ENCODE measurements around the gene BDKRB1.

BDKRB1 gene

DNA sequence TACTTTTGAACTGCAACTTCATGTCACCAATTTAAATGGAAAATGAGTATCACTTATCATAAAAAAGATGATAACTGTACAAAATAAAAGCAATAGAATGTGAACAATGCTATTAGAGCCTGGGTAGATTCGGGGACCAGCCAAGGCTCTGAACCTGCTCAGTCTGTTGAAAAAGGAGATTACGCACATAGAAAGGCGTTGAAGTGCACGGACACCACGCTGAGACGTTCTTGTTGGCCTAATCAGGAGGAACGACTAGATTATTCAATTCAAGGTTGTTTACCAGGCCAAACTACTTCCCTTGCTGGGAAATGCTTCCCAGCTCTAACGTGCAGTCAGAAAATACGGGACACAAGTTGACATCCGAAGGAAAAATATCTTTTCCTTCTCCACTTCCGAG, 23.5 kb upstream of the BDKRB1 start:
- TF ChIP-seq GLIS3 (CRISPR knock-in tag; IDR thresholded peaks at IDR 0.05): no peak
- TF ChIP-seq SNAI2 (CRISPR knock-in tag; IDR thresholded peaks at IDR 0.05): no peak
- TF ChIP-seq ZFP3 (CRISPR knock-in tag; IDR thresholded peaks at IDR 0.05): no peak
- no peak for TF ChIP-seq ARNTL (CRISPR knock-in tag; IDR thresholded peaks at IDR 0.05; ENCODE audit: borderline replicate concordance, low read depth)
- TF ChIP-seq ZFP30 (CRISPR knock-in tag; IDR thresholded peaks at IDR 0.05): no peak
- no peak for TF ChIP-seq RARB (CRISPR knock-in tag; IDR thresholded peaks at IDR 0.05)
- TF ChIP-seq ZNF8 (CRISPR knock-in tag; IDR thresholded peaks at IDR 0.05): no peak
- ATAC-seq: no peak

DNA sequence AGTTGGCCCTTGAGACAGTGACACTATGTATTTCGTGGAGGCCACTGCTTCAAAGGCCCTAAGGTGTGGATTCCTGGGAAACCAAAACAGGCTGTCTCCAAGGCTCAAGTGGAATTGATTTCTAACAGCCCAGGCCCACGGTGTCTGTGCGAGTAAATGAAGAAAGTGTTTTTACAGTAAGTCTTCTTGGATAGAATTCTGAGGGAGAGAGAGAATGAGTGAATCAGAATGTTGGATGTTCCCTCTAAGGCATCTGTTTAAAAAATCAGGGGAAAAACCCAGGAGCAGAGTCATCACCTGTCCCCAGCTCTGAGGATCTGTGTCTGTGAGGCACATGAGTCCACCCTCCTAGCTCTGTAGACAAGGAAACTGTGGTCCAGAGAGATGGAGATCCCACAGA, 22.3 kb upstream of the BDKRB1 start:
- no peak for TF ChIP-seq ESRRG (CRISPR knock-in tag; IDR thresholded peaks at IDR 0.05)
- TF ChIP-seq BACH2 (CRISPR knock-in tag; IDR thresholded peaks at IDR 0.05; ENCODE audit: borderline replicate concordance): no peak
- TF ChIP-seq, protein P1, sequence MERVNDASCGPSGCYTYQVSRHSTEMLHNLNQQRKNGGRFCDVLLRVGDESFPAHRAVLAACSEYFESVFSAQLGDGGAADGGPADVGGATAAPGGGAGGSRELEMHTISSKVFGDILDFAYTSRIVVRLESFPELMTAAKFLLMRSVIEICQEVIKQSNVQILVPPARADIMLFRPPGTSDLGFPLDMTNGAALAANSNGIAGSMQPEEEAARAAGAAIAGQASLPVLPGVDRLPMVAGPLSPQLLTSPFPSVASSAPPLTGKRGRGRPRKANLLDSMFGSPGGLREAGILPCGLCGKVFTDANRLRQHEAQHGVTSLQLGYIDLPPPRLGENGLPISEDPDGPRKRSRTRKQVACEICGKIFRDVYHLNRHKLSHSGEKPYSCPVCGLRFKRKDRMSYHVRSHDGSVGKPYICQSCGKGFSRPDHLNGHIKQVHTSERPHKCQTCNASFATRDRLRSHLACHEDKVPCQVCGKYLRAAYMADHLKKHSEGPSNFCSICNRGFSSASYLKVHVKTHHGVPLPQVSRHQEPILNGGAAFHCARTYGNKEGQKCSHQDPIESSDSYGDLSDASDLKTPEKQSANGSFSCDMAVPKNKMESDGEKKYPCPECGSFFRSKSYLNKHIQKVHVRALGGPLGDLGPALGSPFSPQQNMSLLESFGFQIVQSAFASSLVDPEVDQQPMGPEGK (CRISPR knock-in tag; IDR thresholded peaks at IDR 0.05; ENCODE audit: borderline replicate concordance): no peak
- TF ChIP-seq PPARA (CRISPR knock-in tag; IDR thresholded peaks at IDR 0.05; ENCODE audit: borderline replicate concordance): no peak
- no peak for TF ChIP-seq TCF4 (CRISPR knock-in tag; IDR thresholded peaks at IDR 0.05; ENCODE audit: borderline replicate concordance)
- no peak for TF ChIP-seq RARB (CRISPR knock-in tag; IDR thresholded peaks at IDR 0.05)
- no peak for TF ChIP-seq ZFP30 (CRISPR knock-in tag; IDR thresholded peaks at IDR 0.05)
- TF ChIP-seq OSR1 (CRISPR knock-in tag; IDR thresholded peaks at IDR 0.05): no peak
- TF ChIP-seq ZC3H10 (CRISPR knock-in tag; IDR thresholded peaks at IDR 0.05): no peak
- TF ChIP-seq, protein P2, sequence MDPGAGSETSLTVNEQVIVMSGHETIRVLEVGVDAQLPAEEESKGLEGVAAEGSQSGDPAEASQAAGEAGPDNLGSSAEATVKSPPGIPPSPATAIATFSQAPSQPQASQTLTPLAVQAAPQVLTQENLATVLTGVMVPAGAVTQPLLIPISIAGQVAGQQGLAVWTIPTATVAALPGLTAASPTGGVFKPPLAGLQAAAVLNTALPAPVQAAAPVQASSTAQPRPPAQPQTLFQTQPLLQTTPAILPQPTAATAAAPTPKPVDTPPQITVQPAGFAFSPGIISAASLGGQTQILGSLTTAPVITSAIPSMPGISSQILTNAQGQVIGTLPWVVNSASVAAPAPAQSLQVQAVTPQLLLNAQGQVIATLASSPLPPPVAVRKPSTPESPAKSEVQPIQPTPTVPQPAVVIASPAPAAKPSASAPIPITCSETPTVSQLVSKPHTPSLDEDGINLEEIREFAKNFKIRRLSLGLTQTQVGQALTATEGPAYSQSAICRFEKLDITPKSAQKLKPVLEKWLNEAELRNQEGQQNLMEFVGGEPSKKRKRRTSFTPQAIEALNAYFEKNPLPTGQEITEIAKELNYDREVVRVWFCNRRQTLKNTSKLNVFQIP (CRISPR knock-in tag; IDR thresholded peaks at IDR 0.05; ENCODE audit: borderline replicate concordance, low read depth): no peak
- no peak for TF ChIP-seq TOX (CRISPR knock-in tag; IDR thresholded peaks at IDR 0.05; ENCODE audit: borderline replicate concordance)
- no peak for TF ChIP-seq ARNTL (CRISPR knock-in tag; IDR thresholded peaks at IDR 0.05; ENCODE audit: borderline replicate concordance, low read depth)
- no peak for TF ChIP-seq ZNF70 (CRISPR knock-in tag; IDR thresholded peaks at IDR 0.05)
- TF ChIP-seq, protein P3, sequence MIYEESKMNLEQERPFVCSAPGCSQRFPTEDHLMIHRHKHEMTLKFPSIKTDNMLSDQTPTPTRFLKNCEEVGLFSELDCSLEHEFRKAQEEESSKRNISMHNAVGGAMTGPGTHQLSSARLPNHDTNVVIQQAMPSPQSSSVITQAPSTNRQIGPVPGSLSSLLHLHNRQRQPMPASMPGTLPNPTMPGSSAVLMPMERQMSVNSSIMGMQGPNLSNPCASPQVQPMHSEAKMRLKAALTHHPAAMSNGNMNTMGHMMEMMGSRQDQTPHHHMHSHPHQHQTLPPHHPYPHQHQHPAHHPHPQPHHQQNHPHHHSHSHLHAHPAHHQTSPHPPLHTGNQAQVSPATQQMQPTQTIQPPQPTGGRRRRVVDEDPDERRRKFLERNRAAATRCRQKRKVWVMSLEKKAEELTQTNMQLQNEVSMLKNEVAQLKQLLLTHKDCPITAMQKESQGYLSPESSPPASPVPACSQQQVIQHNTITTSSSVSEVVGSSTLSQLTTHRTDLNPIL (CRISPR knock-in tag; IDR thresholded peaks at IDR 0.05; ENCODE audit: low read depth): no peak
- TF ChIP-seq GLIS3 (CRISPR knock-in tag; IDR thresholded peaks at IDR 0.05): no peak
- no peak for TF ChIP-seq CSDC2 (CRISPR knock-in tag; IDR thresholded peaks at IDR 0.05)
- peak; percentile 45; the same call in 2 of the 3 replicates for ATAC-seq

DNA sequence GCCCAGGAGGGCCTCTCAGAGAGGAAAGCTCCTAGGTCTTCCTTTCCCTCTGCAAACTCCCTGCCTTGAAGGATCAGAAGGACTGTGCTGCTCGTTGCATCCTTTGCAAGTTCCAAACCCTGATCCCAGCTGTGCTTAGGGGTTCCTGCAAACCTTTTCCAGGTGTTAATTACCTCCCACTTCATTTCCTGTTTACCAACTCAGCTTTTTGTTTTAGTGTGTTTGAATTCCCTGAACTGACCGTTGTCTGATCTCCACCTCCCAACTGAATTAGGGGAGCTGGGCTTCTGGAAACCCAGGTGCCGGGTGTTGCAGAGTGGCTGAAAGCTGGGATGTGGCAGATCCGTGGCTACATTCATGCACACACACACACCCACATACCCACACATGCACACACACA, 20.6 kb upstream of the BDKRB1 start:
- TF ChIP-seq ZNF565 (CRISPR knock-in tag; conservative IDR thresholded peaks at IDR 0.05; ENCODE audit: low read depth): no peak
- TF ChIP-seq, protein P4, sequence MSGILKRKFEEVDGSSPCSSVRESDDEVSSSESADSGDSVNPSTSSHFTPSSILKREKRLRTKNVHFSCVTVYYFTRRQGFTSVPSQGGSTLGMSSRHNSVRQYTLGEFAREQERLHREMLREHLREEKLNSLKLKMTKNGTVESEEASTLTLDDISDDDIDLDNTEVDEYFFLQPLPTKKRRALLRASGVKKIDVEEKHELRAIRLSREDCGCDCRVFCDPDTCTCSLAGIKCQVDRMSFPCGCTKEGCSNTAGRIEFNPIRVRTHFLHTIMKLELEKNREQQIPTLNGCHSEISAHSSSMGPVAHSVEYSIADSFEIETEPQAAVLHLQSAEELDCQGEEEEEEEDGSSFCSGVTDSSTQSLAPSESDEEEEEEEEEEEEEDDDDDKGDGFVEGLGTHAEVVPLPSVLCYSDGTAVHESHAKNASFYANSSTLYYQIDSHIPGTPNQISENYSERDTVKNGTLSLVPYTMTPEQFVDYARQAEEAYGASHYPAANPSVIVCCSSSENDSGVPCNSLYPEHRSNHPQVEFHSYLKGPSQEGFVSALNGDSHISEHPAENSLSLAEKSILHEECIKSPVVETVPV (CRISPR knock-in tag; IDR thresholded peaks at IDR 0.05): no peak
- TF ChIP-seq, protein P2 (CRISPR knock-in tag; IDR thresholded peaks at IDR 0.05; ENCODE audit: borderline replicate concordance, low read depth): no peak
- TF ChIP-seq, protein P3 (CRISPR knock-in tag; IDR thresholded peaks at IDR 0.05; ENCODE audit: low read depth): no peak
- no peak for TF ChIP-seq SNAI2 (CRISPR knock-in tag; IDR thresholded peaks at IDR 0.05)
- TF ChIP-seq BACH2 (CRISPR knock-in tag; IDR thresholded peaks at IDR 0.05; ENCODE audit: borderline replicate concordance): no peak
- no peak for TF ChIP-seq ZC3H10 (CRISPR knock-in tag; IDR thresholded peaks at IDR 0.05)
- no peak for TF ChIP-seq TCF4 (CRISPR knock-in tag; IDR thresholded peaks at IDR 0.05; ENCODE audit: borderline replicate concordance)
- TF ChIP-seq TOX (CRISPR knock-in tag; IDR thresholded peaks at IDR 0.05; ENCODE audit: borderline replicate concordance): no peak
- TF ChIP-seq ZFP30 (CRISPR knock-in tag; IDR thresholded peaks at IDR 0.05): no peak
- TF ChIP-seq GLIS3 (CRISPR knock-in tag; IDR thresholded peaks at IDR 0.05): no peak
- no peak for TF ChIP-seq ZNF8 (CRISPR knock-in tag; IDR thresholded peaks at IDR 0.05)
- TF ChIP-seq, protein P1 (CRISPR knock-in tag; IDR thresholded peaks at IDR 0.05; ENCODE audit: borderline replicate concordance): no peak
- no peak for TF ChIP-seq RARB (CRISPR knock-in tag; IDR thresholded peaks at IDR 0.05)
- TF ChIP-seq ARNTL (CRISPR knock-in tag; IDR thresholded peaks at IDR 0.05; ENCODE audit: borderline replicate concordance, low read depth): no peak
- no peak for ATAC-seq
